Activated CD4-positive, alpha-beta T cell treated with anti-CD3 and anti-CD28 coated beads, Interleukin-2, amount 50 U/mL, for 16 hours (primary cell): Measurements from ENCODE around the gene PTPRK.

Experiments
- DNase-seq: peaks from one replicate; pipeline ENCODE4 v3.0.0-alpha.2; 2020

Gene PTPRK

GRCh38 chr6:128515550-128516513, 4.6 kb downstream of the PTPRK start:
- DNase-seq, result no peak

- DNase-seq, result no peak
Measured at GRCh38 chr6:128513878-128514277, 6.5 kb downstream of the PTPRK start.

- DNase-seq, result no peak
Measured at GRCh38 chr6:128512296-128512695, 8.1 kb downstream of the PTPRK start.

- no peak for DNase-seq
Measured at GRCh38 chr6:128511506-128511905, 8.9 kb downstream of the PTPRK start.

GRCh38 chr6:128509709-128510108, 10.7 kb downstream of the PTPRK start:
- peak; percentile 12 for DNase-seq

GRCh38 chr6:128508588-128509296, 11.7 kb downstream of the PTPRK start:
- DNase-seq, result no peak

- no peak for DNase-seq
Measured at GRCh38 chr6:128507337-128508310, 12.8 kb downstream of the PTPRK start.

GRCh38 chr6:128505603-128506002, 14.8 kb downstream of the PTPRK start:
- DNase-seq, result no peak

GRCh38 chr6:128504003-128504654, 16.3 kb downstream of the PTPRK start:
- DNase-seq, result no peak

GRCh38 chr6:128500749-128501600, 19.4 kb downstream of the PTPRK start:
- no peak for DNase-seq

GRCh38 chr6:128500014-128500413, 20.4 kb downstream of the PTPRK start:
- DNase-seq, result no peak

- no peak for DNase-seq
Measured at GRCh38 chr6:128499079-128499731, 21.2 kb downstream of the PTPRK start.

- no peak for DNase-seq
Measured at GRCh38 chr6:128498234-128498633, 22.2 kb downstream of the PTPRK start.

- no peak for DNase-seq
Measured at GRCh38 chr6:128495536-128496333, 24.7 kb downstream of the PTPRK start.

- DNase-seq, result no peak
Measured at GRCh38 chr6:128494440-128494839, 26.0 kb downstream of the PTPRK start.

- no peak for DNase-seq
Measured at GRCh38 chr6:128493877-128494276, 26.5 kb downstream of the PTPRK start.

- DNase-seq, result no peak
Measured at GRCh38 chr6:128492386-128492785, 28.0 kb downstream of the PTPRK start.

- no peak for DNase-seq
Measured at GRCh38 chr6:128491610-128492206, 28.7 kb downstream of the PTPRK start.

GRCh38 chr6:128491100-128491581, 29.3 kb downstream of the PTPRK start:
- no peak for DNase-seq
